Muscle of leg (tissue), 11 donors: ENCODE measurements around the gene ZSCAN5A. TPM values are rescaled to one million over a fixed set of nuclear protein-coding genes. Genes with fewer than 3 reads are reported as not detected.

ENCODE experiments used
- DNase-seq: peaks from one replicate; pipeline ENCODE4 v3.0.0; 2013
- H3K27ac ChIP-seq: one replicate; pipeline ENCODE4 v1.5.1; 2013; ENCODE audit warnings: mild to moderate bottlenecking, low read length, control low read depth
- H3K27me3 ChIP-seq: one replicate; pipeline ENCODE4 v1.6.1; 2013; ENCODE audit warnings: low read length; ENCODE audit not compliant: control insufficient read depth, insufficient read depth
- H3K36me3 ChIP-seq: one replicate; pipeline ENCODE4 v1.6.1; 2013; ENCODE audit warnings: low read length; ENCODE audit not compliant: control insufficient read depth, insufficient read depth
- H3K4me1 ChIP-seq: one replicate; pipeline ENCODE4 v1.6.1; 2013; ENCODE audit warnings: low read length; ENCODE audit not compliant: control insufficient read depth, insufficient read depth
- H3K4me3 ChIP-seq: one replicate; pipeline ENCODE4 v1.5.1; 2013; ENCODE audit warnings: low read length, control low read depth
- H3K9me3 ChIP-seq: replicated peaks from 2 replicates; pipeline ENCODE4 v1.6.1; 2013; ENCODE audit warnings: low read depth, low read length; ENCODE audit not compliant: control insufficient read depth
- WGBS: methylation state at CpG from one replicate; pipeline ENCODE4 v1.1.5; 2013; ENCODE audit warnings: missing lambda C conversion rate; ENCODE audit not compliant: insufficient coverage; 5-methylcytosine and 5-hydroxymethylcytosine counted together
- polyA plus RNA-seq, 8 donors: library from polyadenylated mRNA; unstranded; fragments of 120-200 nt; gene quantifications; one replicate each; pipeline versions ENCODE4 v1.2.1 to v1.2.3, GENCODE V29; 2013; ENCODE audit warnings: inconsistent platforms in 1 of 8, low replicate concordance in 1 of 8; ENCODE audit not compliant: insufficient read length in 8 of 8, insufficient read depth in 1 of 8
- total RNA-seq: library from RNA; stranded (reverse); fragments of 120-200 nt; gene quantifications from one replicate; pipeline ENCODE4 v1.2.4, GENCODE V29; 2013

The ZSCAN5A gene
- total and polyA plus RNA-seq, 9 donors, result 6.4 to 9.8 (median 7.2) TPM

GRCh38 chr19:56304243-56304642 is 10.4 kb downstream of the ZSCAN5A start:
- H3K27ac ChIP-seq, result no peak overlapping the region
- H3K27me3 ChIP-seq, result no peaks in the 10 kb centered on the region
- peaks cover 18% of the 10 kb centered on the region for H3K36me3 ChIP-seq
- DNase-seq, result no peak
- 92% methylated on average over 9 of the region's 9 CpGs for WGBS
- no peak overlapping the region for H3K4me3 ChIP-seq
- H3K9me3 ChIP-seq, result no peaks in the 10 kb centered on the region
- no peaks in the 10 kb centered on the region for H3K4me1 ChIP-seq

- H3K9me3 ChIP-seq, result no peaks in the 10 kb centered on the region
- no peak overlapping the region for H3K27ac ChIP-seq
- H3K27me3 ChIP-seq, result no peaks in the 10 kb centered on the region
- H3K4me3 ChIP-seq, result no peak overlapping the region
- H3K4me1 ChIP-seq, result no peaks in the 10 kb centered on the region
- WGBS, result 68% methylated on average over 3 of the region's 9 CpGs
- peaks cover 20% of the 10 kb centered on the region for H3K36me3 ChIP-seq
- no peak for DNase-seq
Measured at GRCh38 chr19:56301886-56302620, 12.6 kb downstream of the ZSCAN5A start.

- no peak for DNase-seq
- Histone ChIP-seq H3K27ac (peak overlapping the region; percentile 20), H3K27me3 (no peaks in the 10 kb centered on the region), H3K4me3 (no peak overlapping the region), H3K4me1 (no peaks in the 10 kb centered on the region), H3K36me3 (peaks cover 21% of the 10 kb centered on the region), H3K9me3 (no peaks in the 10 kb centered on the region)
- WGBS, result no CpG with 5 or more reads among the region's 5 CpGs
Measured at GRCh38 chr19:56301155-56301554, 13.5 kb downstream of the ZSCAN5A start.

GRCh38 chr19:56299688-56300087 is 15.0 kb downstream of the ZSCAN5A start:
- Histone ChIP-seq H3K36me3 (peaks cover 26% of the 10 kb centered on the region), H3K4me1 (no peaks in the 10 kb centered on the region), H3K27me3 (no peaks in the 10 kb centered on the region), H3K9me3 (no peaks in the 10 kb centered on the region), H3K27ac (no peak overlapping the region), H3K4me3 (no peak overlapping the region)
- no peak for DNase-seq
- 78% methylated on average over 3 of the region's 3 CpGs for WGBS

GRCh38 chr19:56297010-56297409 is 17.6 kb downstream of the ZSCAN5A start:
- WGBS, result 100% methylated on average over 3 of the region's 3 CpGs
- H3K36me3 ChIP-seq, result peaks cover 25% of the 10 kb centered on the region
- no peaks in the 10 kb centered on the region for H3K4me1 ChIP-seq
- H3K27ac ChIP-seq, result no peak overlapping the region
- no peak for DNase-seq
- H3K9me3 ChIP-seq, result no peaks in the 10 kb centered on the region
- H3K4me3 ChIP-seq, result no peak overlapping the region
- H3K27me3 ChIP-seq, result no peaks in the 10 kb centered on the region

- H3K9me3 ChIP-seq, result no peaks in the 10 kb centered on the region
- H3K36me3 ChIP-seq, result peaks cover 18% of the 10 kb centered on the region
- DNase-seq, result no peak
- H3K27me3 ChIP-seq, result no peaks in the 10 kb centered on the region
- H3K4me3 ChIP-seq, result no peak overlapping the region
- H3K4me1 ChIP-seq, result no peaks in the 10 kb centered on the region
- H3K27ac ChIP-seq, result no peak overlapping the region
- 95% methylated on average over 17 of the region's 22 CpGs for WGBS
Measured at GRCh38 chr19:56295531-56296455, 18.8 kb downstream of the ZSCAN5A start.

- 84% methylated on average over 3 of the region's 4 CpGs for WGBS
- DNase-seq, result no peak
- H3K36me3 ChIP-seq, result peaks cover 18% of the 10 kb centered on the region
- no peaks in the 10 kb centered on the region for H3K9me3 ChIP-seq
- H3K4me3 ChIP-seq, result no peak overlapping the region
- H3K4me1 ChIP-seq, result no peaks in the 10 kb centered on the region
- H3K27me3 ChIP-seq, result no peaks in the 10 kb centered on the region
- H3K27ac ChIP-seq, result no peak overlapping the region
Measured at GRCh38 chr19:56294549-56294948, 20.1 kb downstream of the ZSCAN5A start.

- H3K27ac ChIP-seq, result no peak overlapping the region
- H3K4me1 ChIP-seq, result no peaks in the 10 kb centered on the region
- H3K36me3 ChIP-seq, result peaks cover 20% of the 10 kb centered on the region
- no peaks in the 10 kb centered on the region for H3K9me3 ChIP-seq
- 96% methylated on average over 4 of the region's 6 CpGs for whole genome bisulfite sequencing
- DNase-seq, result no peak
- no peak overlapping the region for H3K4me3 ChIP-seq
- H3K27me3 ChIP-seq, result no peaks in the 10 kb centered on the region
Measured at GRCh38 chr19:56291867-56292266, 22.8 kb downstream of the ZSCAN5A start.

GRCh38 chr19:56290104-56290503 is 24.5 kb downstream of the ZSCAN5A start:
- DNase-seq, result no peak
- Histone ChIP-seq H3K4me1 (no peaks in the 10 kb centered on the region), H3K4me3 (no peak overlapping the region), H3K9me3 (no peaks in the 10 kb centered on the region), H3K36me3 (peaks cover 13% of the 10 kb centered on the region), H3K27ac (no peak overlapping the region), H3K27me3 (no peaks in the 10 kb centered on the region)

GRCh38 chr19:56284746-56285145 is 29.9 kb downstream of the ZSCAN5A start:
- Histone ChIP-seq H3K4me1 (no peaks in the 10 kb centered on the region), H3K36me3 (peaks cover 7% of the 10 kb centered on the region), H3K9me3 (no peaks in the 10 kb centered on the region), H3K27me3 (no peaks in the 10 kb centered on the region), H3K27ac (no peak overlapping the region), H3K4me3 (no peak overlapping the region)
- WGBS, result no CpG with 5 or more reads among the region's 3 CpGs
- DNase-seq, result no peak
